Loucy (cell line): ENCODE results near the gene CNTRL.

ENCODE experiments used
- H2AFZ ChIP-seq: fragments of 200-600 bp; sonication (generic); 2 replicates; pipeline ENCODE4 v1.6.0; 2016; ENCODE audit warnings: antibody characterized with exemption, mild to moderate bottlenecking, low read length, moderate library complexity
- H3F3A ChIP-seq: fragments of 200-600 bp; 2 replicates; pipeline ENCODE4 v1.6.0; 2016; ENCODE audit warnings: antibody characterized with exemption, low read depth, mild to moderate bottlenecking
- H3K27me3 ChIP-seq: fragments of 200-600 bp; sonication (generic); 2 replicates; pipeline ENCODE4 v1.6.1; 2014; ENCODE audit warnings: low read length, mild to moderate bottlenecking; ENCODE audit not compliant: insufficient read depth, poor library complexity, severe bottlenecking
- H3K36me3 ChIP-seq: fragments of 200-600 bp; sonication (generic); 2 replicates; pipeline ENCODE4 v1.6.1; 2016; ENCODE audit warnings: low read length; ENCODE audit not compliant: insufficient read depth
- H3K4me1 ChIP-seq: fragments of 200-600 bp; sonication (generic); 2 replicates; pipeline ENCODE4 v1.5.1; 2014; ENCODE audit warnings: low read length, mild to moderate bottlenecking; ENCODE audit not compliant: insufficient read depth, poor library complexity, severe bottlenecking
- H3K4me2 ChIP-seq: fragments of 200-600 bp; sonication (generic); 2 replicates; pipeline ENCODE4 v1.6.0; 2014; ENCODE audit warnings: antibody characterized with exemption, low read length, low read depth, mild to moderate bottlenecking; ENCODE audit not compliant: poor library complexity, severe bottlenecking
- H3K4me3 ChIP-seq: fragments of 200-600 bp; sonication (generic); 2 replicates; pipeline ENCODE4 v1.5.1; 2014; ENCODE audit warnings: low read length, mild to moderate bottlenecking, mixed read lengths; ENCODE audit not compliant: poor library complexity, severe bottlenecking
- H3K79me2 ChIP-seq: fragments of 200-600 bp; sonication (generic); 2 replicates; pipeline ENCODE4 v1.6.1; 2014; ENCODE audit warnings: low read length; ENCODE audit not compliant: insufficient read depth
- H3K9ac ChIP-seq: fragments of 200-600 bp; sonication (generic); 2 replicates; pipeline ENCODE4 v1.6.0; 2014; ENCODE audit warnings: mild to moderate bottlenecking, low read depth, low read length, moderate library complexity; ENCODE audit not compliant: poor library complexity, severe bottlenecking
- H3K9me2 ChIP-seq: fragments of 200-600 bp; sonication (generic); replicated peaks from 2 replicates; pipeline ENCODE4 v1.6.1; 2016; ENCODE audit warnings: low read depth, low read length, mixed read lengths
- H3K9me3 ChIP-seq: fragments of 200-600 bp; sonication (generic); 2 replicates; pipeline ENCODE4 v1.6.1; 2014; ENCODE audit warnings: mild to moderate bottlenecking, antibody characterized with exemption, low read length, low read depth; ENCODE audit not compliant: insufficient read depth
- H4K20me1 ChIP-seq: fragments of 200-600 bp; sonication (generic); 2 replicates; pipeline ENCODE4 v1.6.0; 2014; ENCODE audit warnings: antibody characterized with exemption, low read length, mild to moderate bottlenecking; ENCODE audit not compliant: insufficient read depth, poor library complexity, severe bottlenecking
- CTCF ChIP-seq: fragments of 200-600 bp; sonication (generic); conservative IDR thresholded peaks from 2 replicates; pipeline ENCODE4 v1.5.1; 2014; ENCODE audit warnings: mild to moderate bottlenecking, antibody characterized with exemption, low read length
- EZH2phosphoT487 ChIP-seq: fragments of 200-600 bp; IDR thresholded peaks from 2 replicates; pipeline ENCODE4 v1.6.1; 2018; ENCODE audit warnings: antibody characterized with exemption, mild to moderate bottlenecking, moderate library complexity, borderline replicate concordance

The CNTRL gene

GRCh38 chr9:121138561-121138960, 63.8 kb downstream of the CNTRL start:
- no peaks in the 10 kb centered on the region for H3K4me1 ChIP-seq
- no peaks in the 10 kb centered on the region for H3K27me3 ChIP-seq
- no peak overlapping the region for H3K4me2 ChIP-seq
- H4K20me1 ChIP-seq = peaks cover 4% of the 10 kb centered on the region
- H3K36me3 ChIP-seq = peaks cover 96% of the 10 kb centered on the region
- TF ChIP-seq CTCF = no peak
- TF ChIP-seq EZH2phosphoT487 = no peak
- peaks cover 21% of the 10 kb centered on the region for H3K79me2 ChIP-seq
- H2AFZ ChIP-seq = no peak overlapping the region
- no peaks in the 10 kb centered on the region for H3K9me2 ChIP-seq
- H3F3A ChIP-seq = no peaks in the 10 kb centered on the region
- H3K4me3 ChIP-seq = no peak overlapping the region
- H3K9me3 ChIP-seq = no peaks in the 10 kb centered on the region
- H3K9ac ChIP-seq = no peak overlapping the region

GRCh38 chr9:121138973-121139372, 64.2 kb downstream of the CNTRL start:
- TF ChIP-seq EZH2phosphoT487 (no peak), CTCF (no peak)
- Histone ChIP-seq H3K36me3 (peaks cover 97% of the 10 kb centered on the region), H3K79me2 (peaks cover 18% of the 10 kb centered on the region), H3K4me1 (no peaks in the 10 kb centered on the region), H3K27me3 (no peaks in the 10 kb centered on the region), H3K9me3 (no peaks in the 10 kb centered on the region), H3K4me2 (no peak overlapping the region), H4K20me1 (no peaks in the 10 kb centered on the region), H3K9ac (no peak overlapping the region), H3K9me2 (no peaks in the 10 kb centered on the region), H3K4me3 (no peak overlapping the region), H2AFZ (no peak overlapping the region), H3F3A (no peaks in the 10 kb centered on the region)

GRCh38 chr9:121140162-121140561, 65.4 kb downstream of the CNTRL start:
- Histone ChIP-seq H3K9me3 (no peaks in the 10 kb centered on the region), H4K20me1 (no peaks in the 10 kb centered on the region), H3K9me2 (no peaks in the 10 kb centered on the region), H3F3A (no peaks in the 10 kb centered on the region), H3K4me3 (no peak overlapping the region), H3K9ac (no peak overlapping the region), H3K4me1 (no peaks in the 10 kb centered on the region), H3K79me2 (peaks cover 6% of the 10 kb centered on the region; the same call in 1 of the 2 replicates), H2AFZ (no peak overlapping the region), H3K4me2 (no peak overlapping the region), H3K36me3 (peaks cover 98% of the 10 kb centered on the region), H3K27me3 (no peaks in the 10 kb centered on the region)
- TF ChIP-seq CTCF = no peak
- no peak for TF ChIP-seq EZH2phosphoT487
